Measurements from ENCODE around the gene VSTM2L. TPM values are rescaled to one million over a fixed set of nuclear protein-coding genes. Genes with fewer than 3 reads are reported as not detected.

Gene VSTM2L
- total and polyA plus RNA-seq, 2 experiments from 2014 or later: 4.1 to 9.2 TPM

DNA sequence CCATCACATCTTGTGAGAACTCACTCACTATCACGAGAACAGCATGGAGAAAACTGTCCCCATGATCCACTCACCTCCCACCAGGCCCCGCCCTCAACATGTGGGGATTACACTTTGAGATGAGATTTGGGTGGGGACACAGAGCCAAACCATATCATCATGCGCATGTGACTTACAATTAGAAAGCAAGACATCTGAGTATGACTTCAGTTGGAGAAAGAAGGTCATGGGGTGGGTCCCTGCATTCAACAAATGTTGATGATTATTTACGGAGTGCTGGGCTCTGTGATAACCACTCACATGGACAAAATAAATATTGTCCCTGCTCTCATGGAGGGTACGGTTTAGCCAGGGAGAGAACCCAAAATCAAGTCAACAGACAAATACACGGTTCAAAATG lies 37.9 kb downstream of the VSTM2L start:
- Histone ChIP-seq H3K9me3 (ENCODE audit: low read depth) (no peaks in the 10 kb centered on the region), H3K27me3 (replicated peaks; ENCODE audit: insufficient read depth) (no peaks in the 10 kb centered on the region), H2AFZ (no peak overlapping the region), H3K36me3 (ENCODE audit: low read depth) (no peaks in the 10 kb centered on the region), H3K4me1 (ENCODE audit: insufficient read depth) (no peaks in the 10 kb centered on the region), H3K9me2 (ENCODE audit: insufficient read depth) (no peaks in the 10 kb centered on the region), H3K79me2 (ENCODE audit: insufficient read depth) (no peaks in the 10 kb centered on the region), H3F3A (ENCODE audit: insufficient read depth) (no peaks in the 10 kb centered on the region), H3K4me3 (no peak overlapping the region), H4K20me1 (ENCODE audit: insufficient read depth) (no peaks in the 10 kb centered on the region), H3K9ac (no peak overlapping the region), H3K27ac (no peak overlapping the region), H3K4me2 (ENCODE audit: unreplicated experiment) (no peak overlapping the region)
- no peak for DNase-seq
- no peak for TF ChIP-seq EZH2phosphoT487 (IDR thresholded peaks at IDR 0.05; ENCODE audit: insufficient read depth, low read depth)
- TF ChIP-seq EZH2 (IDR thresholded peaks at IDR 0.05; ENCODE audit: insufficient read depth, poor library complexity, severe bottlenecking): no peak
- in situ Hi-C loops (cut with MboI): no loop called here
- WGBS, 2 experiments (ENCODE audit: low coverage in 1 of 2, low lambda C conversion rate in 2 of 2, missing lambda C conversion rate in 2 of 2): 52 to 55% methylated on average over 6 of the region's 6 CpGs

DNA sequence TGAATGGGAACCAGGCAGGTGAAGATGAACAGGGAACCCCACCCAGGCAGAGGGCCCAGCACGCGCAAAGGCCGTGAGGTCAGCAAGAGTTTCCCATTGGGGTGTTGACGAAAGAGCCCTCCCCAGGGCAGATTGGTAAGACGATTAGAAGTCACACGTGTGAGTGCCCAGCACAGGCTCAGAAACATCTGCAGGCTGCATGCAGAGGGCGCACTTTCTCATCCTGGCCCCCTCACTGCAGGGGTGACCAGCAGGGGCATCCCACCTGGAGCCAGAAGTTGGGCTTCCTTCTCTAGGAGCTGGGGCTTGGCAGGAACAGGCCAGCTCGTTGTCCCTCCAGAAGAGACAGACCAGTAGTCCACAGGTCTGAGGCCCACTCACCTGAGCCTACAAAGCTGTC lies 38.4 kb downstream of the VSTM2L start:
- Histone ChIP-seq H3K36me3 (ENCODE audit: low read depth) (no peaks in the 10 kb centered on the region), H4K20me1 (ENCODE audit: insufficient read depth) (no peaks in the 10 kb centered on the region), H3K79me2 (ENCODE audit: insufficient read depth) (no peaks in the 10 kb centered on the region), H3K9me2 (ENCODE audit: insufficient read depth) (no peaks in the 10 kb centered on the region), H3K4me3 (no peak overlapping the region), H3K9ac (no peak overlapping the region), H2AFZ (no peak overlapping the region), H3K4me1 (ENCODE audit: insufficient read depth) (no peaks in the 10 kb centered on the region), H3K27ac (no peak overlapping the region), H3K27me3 (replicated peaks; ENCODE audit: insufficient read depth) (no peaks in the 10 kb centered on the region), H3F3A (ENCODE audit: insufficient read depth) (no peaks in the 10 kb centered on the region), H3K9me3 (ENCODE audit: low read depth) (no peaks in the 10 kb centered on the region), H3K4me2 (ENCODE audit: unreplicated experiment) (no peak overlapping the region)
- 70 to 81% methylated on average over 8 of the region's 8 CpGs for WGBS, 2 experiments (ENCODE audit: low coverage in 1 of 2, low lambda C conversion rate in 2 of 2, missing lambda C conversion rate in 2 of 2)
- no peak for TF ChIP-seq EZH2 (IDR thresholded peaks at IDR 0.05; ENCODE audit: insufficient read depth, poor library complexity, severe bottlenecking)
- no peak for TF ChIP-seq EZH2phosphoT487 (IDR thresholded peaks at IDR 0.05; ENCODE audit: insufficient read depth, low read depth)
- DNase-seq: no peak
- in situ Hi-C loops (cut with MboI): no loop called here

GRCh38 chr20:37941992-37942391 lies 39.1 kb downstream of the VSTM2L start:
- Histone ChIP-seq H2AFZ (no peak overlapping the region), H3K9me3 (ENCODE audit: low read depth) (no peaks in the 10 kb centered on the region), H3K4me1 (ENCODE audit: insufficient read depth) (no peaks in the 10 kb centered on the region), H3K27me3 (replicated peaks; ENCODE audit: insufficient read depth) (no peaks in the 10 kb centered on the region), H3K79me2 (ENCODE audit: insufficient read depth) (no peaks in the 10 kb centered on the region), H3K4me2 (ENCODE audit: unreplicated experiment) (no peak overlapping the region), H3K4me3 (no peak overlapping the region), H4K20me1 (ENCODE audit: insufficient read depth) (no peaks in the 10 kb centered on the region), H3K9ac (no peak overlapping the region), H3K27ac (no peak overlapping the region), H3K9me2 (ENCODE audit: insufficient read depth) (no peaks in the 10 kb centered on the region), H3F3A (ENCODE audit: insufficient read depth) (no peaks in the 10 kb centered on the region), H3K36me3 (ENCODE audit: low read depth) (no peaks in the 10 kb centered on the region)
- WGBS, 2 experiments (ENCODE audit: low coverage in 1 of 2, low lambda C conversion rate in 2 of 2, missing lambda C conversion rate in 2 of 2): 58 to 59% methylated on average over 6 of the region's 6 CpGs
- TF ChIP-seq EZH2 (IDR thresholded peaks at IDR 0.05; ENCODE audit: insufficient read depth, poor library complexity, severe bottlenecking) (no peak), EZH2phosphoT487 (IDR thresholded peaks at IDR 0.05; ENCODE audit: insufficient read depth, low read depth) (no peak)
- in situ Hi-C loops (cut with MboI): no loop called here
- DNase-seq: no peak

DNA sequence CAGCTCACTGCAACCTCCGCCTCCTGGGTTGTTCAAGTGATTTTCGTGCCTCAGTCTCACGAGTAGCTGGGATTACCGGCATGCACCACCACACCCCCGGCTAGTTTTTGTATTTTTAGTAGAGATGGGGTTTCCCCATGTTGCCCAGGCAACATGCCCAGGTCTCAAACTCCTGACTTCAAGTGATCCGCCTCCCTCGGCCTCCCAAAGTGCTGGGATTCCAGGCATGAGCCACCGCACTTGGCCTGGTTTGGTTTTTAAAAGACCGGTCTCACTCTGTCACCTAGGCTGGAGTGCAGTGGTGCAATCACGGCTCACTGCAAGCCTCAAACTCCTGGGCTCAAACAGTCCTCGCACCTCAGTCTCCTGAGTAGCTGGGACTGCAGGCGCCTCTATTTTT lies 40.1 kb downstream of the VSTM2L start:
- no peaks in the 10 kb centered on the region for H3K4me1 ChIP-seq (ENCODE audit: insufficient read depth)

More for the DNA sequence above, 40.1 kb downstream of the VSTM2L start:
- Histone ChIP-seq H3K9me3 (ENCODE audit: low read depth) (no peaks in the 10 kb centered on the region), H3K9me2 (ENCODE audit: insufficient read depth) (no peaks in the 10 kb centered on the region), H2AFZ (no peak overlapping the region), H3K36me3 (ENCODE audit: low read depth) (no peaks in the 10 kb centered on the region), H4K20me1 (ENCODE audit: insufficient read depth) (no peaks in the 10 kb centered on the region), H3K79me2 (ENCODE audit: insufficient read depth) (no peaks in the 10 kb centered on the region), H3K9ac (no peak overlapping the region), H3K27ac (no peak overlapping the region), H3K4me3 (no peak overlapping the region), H3K4me2 (ENCODE audit: unreplicated experiment) (no peak overlapping the region), H3F3A (ENCODE audit: insufficient read depth) (no peaks in the 10 kb centered on the region), H3K27me3 (replicated peaks; ENCODE audit: insufficient read depth) (no peaks in the 10 kb centered on the region)
- WGBS, 2 experiments (ENCODE audit: low coverage in 1 of 2, low lambda C conversion rate in 2 of 2, missing lambda C conversion rate in 2 of 2): 76% methylated on average over 12 of the region's 12 CpGs
- no peak for TF ChIP-seq EZH2phosphoT487 (IDR thresholded peaks at IDR 0.05; ENCODE audit: insufficient read depth, low read depth)
- TF ChIP-seq EZH2 (IDR thresholded peaks at IDR 0.05; ENCODE audit: insufficient read depth, poor library complexity, severe bottlenecking): no peak
- in situ Hi-C loops (cut with MboI): no loop called here
- no peak for DNase-seq

Data from GM23248 (cell line).